Measurements from ENCODE around the gene TTLL4. TPM values are rescaled to one million over a fixed set of nuclear protein-coding genes. Genes with fewer than 3 reads are reported as not detected.

TTLL4 gene
- total and polyA plus RNA-seq, 7 experiments from 2014 or later, result 3.6 to 35.8 (median 20.8) TPM

- no peaks in the 10 kb centered on the region for H3K27me3 Mint-ChIP-seq
- H3K4me1 Mint-ChIP-seq, result peaks cover 7 to 26% (median 20%) of the 10 kb centered on the region in 7 donors
- Histone ChIP-seq H3K27ac (ENCODE audit: low read depth, low read length) (no peak overlapping the region), H3K4me3 (ENCODE audit: low read length) (no peak overlapping the region), H3K4me1 (ENCODE audit: control insufficient read depth in 2 of 2, insufficient read depth in 2 of 2, low read length in 2 of 2) (no peaks in the 10 kb centered on the region), H3K36me3 (ENCODE audit: control insufficient read depth in 2 of 3, insufficient read depth in 3 of 3, low read length in 3 of 3) (no peaks in the 10 kb centered on the region), H3K27me3 (ENCODE audit: control insufficient read depth in 2 of 2, insufficient read depth in 2 of 2, low read length in 2 of 2) (no peaks in the 10 kb centered on the region), H3K9me3 (ENCODE audit: control insufficient read depth in 2 of 3, low read length in 3 of 3) (peaks cover 0 to 6% (median 0%) of the 10 kb centered on the region in 3 experiments)
- peaks cover 8 to 27% (median 25%) of the 10 kb centered on the region in 5 donors for H3K36me3 Mint-ChIP-seq
- no peak for DNase-seq
- intact Hi-C loops (cut with micrococcal nuclease), result no loop called here
- ChIA-PET POLR2A (interaction anchor here (0.5 kb wide), 1 partner anchor 204 kb away, joined by 3 read pairs; no protein-coding TSS in a partner anchor), CTCF (interaction anchor here (1.5 to 1.7 kb wide), 2 partner anchors 13 to 36 kb away, joined by 3 to 4 read pairs; partner anchors contain the start of gene TTLL4)
- peaks cover 2 to 29% (median 8%) of the 10 kb centered on the region in 11 donors for H3K9me3 Mint-ChIP-seq
- H3K4me3 Mint-ChIP-seq, result no peak overlapping the region
- no peak for ATAC-seq
- peak overlapping the region in 5 of 9 donors; percentile 6 to 55 (median 28) for H3K27ac Mint-ChIP-seq
These were observed 12.5 kb downstream of the TTLL4 start for GRCh38 chr2:218722876-218723785.

GRCh38 chr2:218726004-218726574, 15.5 kb downstream of the TTLL4 start:
- ChIA-PET POLR2A (no interaction called here), CTCF (interaction anchor here (0.7 kb wide), 1 partner anchor 11 kb away, joined by 3 read pairs; no protein-coding TSS in a partner anchor)
- no peak for ATAC-seq
- no peak for DNase-seq
- Histone ChIP-seq H3K27ac (ENCODE audit: low read depth, low read length) (no peak overlapping the region), H3K36me3 (ENCODE audit: control insufficient read depth in 2 of 3, insufficient read depth in 3 of 3, low read length in 3 of 3) (no peaks in the 10 kb centered on the region), H3K27me3 (ENCODE audit: control insufficient read depth in 2 of 2, insufficient read depth in 2 of 2, low read length in 2 of 2) (no peaks in the 10 kb centered on the region), H3K4me3 (ENCODE audit: low read length) (no peak overlapping the region), H3K4me1 (ENCODE audit: control insufficient read depth in 2 of 2, insufficient read depth in 2 of 2, low read length in 2 of 2) (no peaks in the 10 kb centered on the region), H3K9me3 (ENCODE audit: control insufficient read depth in 2 of 3, low read length in 3 of 3) (peaks cover 0 to 6% (median 0%) of the 10 kb centered on the region in 3 experiments)
- H3K4me1 Mint-ChIP-seq, result peaks cover 4 to 26% (median 15%) of the 10 kb centered on the region in 7 donors
- H3K27ac Mint-ChIP-seq, result no peak overlapping the region
- peaks cover 8 to 33% (median 26%) of the 10 kb centered on the region in 5 donors for H3K36me3 Mint-ChIP-seq
- no peaks in the 10 kb centered on the region for H3K27me3 Mint-ChIP-seq
- H3K9me3 Mint-ChIP-seq, result peaks cover 2 to 29% (median 8%) of the 10 kb centered on the region in 11 donors
- H3K4me3 Mint-ChIP-seq, result no peak overlapping the region
- intact Hi-C loops (cut with micrococcal nuclease), result no loop called here

GRCh38 chr2:218727502-218728165, 17.0 kb downstream of the TTLL4 start:
- H3K9me3 Mint-ChIP-seq, result peaks cover 2 to 29% (median 8%) of the 10 kb centered on the region in 11 donors
- H3K4me3 Mint-ChIP-seq, result no peak overlapping the region
- peak overlapping the region in 1 of 9 donors; percentile 43 for H3K27ac Mint-ChIP-seq
- peaks cover 0 to 6% (median 0%) of the 10 kb centered on the region in 3 experiments for H3K9me3 ChIP-seq (ENCODE audit: control insufficient read depth in 2 of 3, low read length in 3 of 3)
- ATAC-seq (peak; percentile 41), DNase-seq (no peak)
- ChIA-PET CTCF (no interaction called here), POLR2A (interaction anchor here (0.5 kb wide), 1 partner anchor 525 kb away, joined by 3 read pairs; the partner anchor contains the start of gene TUBA4B)
- H3K27me3 ChIP-seq (ENCODE audit: control insufficient read depth in 2 of 2, insufficient read depth in 2 of 2, low read length in 2 of 2), result no peaks in the 10 kb centered on the region
- H3K27me3 Mint-ChIP-seq, result no peaks in the 10 kb centered on the region
- no peaks in the 10 kb centered on the region for H3K4me1 ChIP-seq (ENCODE audit: control insufficient read depth in 2 of 2, insufficient read depth in 2 of 2, low read length in 2 of 2)
- peaks cover 8 to 39% (median 26%) of the 10 kb centered on the region in 5 donors for H3K36me3 Mint-ChIP-seq
- H3K4me3 ChIP-seq (ENCODE audit: low read length), result no peak overlapping the region
- intact Hi-C loops (cut with micrococcal nuclease), result loop anchor here in 1 of 2 donors (1.0 to 2.0 kb wide), 2 partner anchors 17 to 120 kb away; partner anchors contain the start of gene TTLL4
- no peak overlapping the region for H3K27ac ChIP-seq (ENCODE audit: low read depth, low read length)
- peaks cover 10 to 24% (median 18%) of the 10 kb centered on the region in 7 donors for H3K4me1 Mint-ChIP-seq
- H3K36me3 ChIP-seq (ENCODE audit: control insufficient read depth in 2 of 3, insufficient read depth in 3 of 3, low read length in 3 of 3), result no peaks in the 10 kb centered on the region

- intact Hi-C loops (cut with micrococcal nuclease), result loop anchor here in 1 of 2 donors (2.0 kb wide), 1 partner anchor 19 kb away; the partner anchor contains the start of gene TTLL4
- CTCF ChIA-PET, result no interaction called here
These were observed 19.0 kb downstream of the TTLL4 start for GRCh38 chr2:218729640-218730039.

GRCh38 chr2:218732052-218732760, 21.6 kb downstream of the TTLL4 start:
- no peaks in the 10 kb centered on the region for H3K4me1 ChIP-seq (ENCODE audit: control insufficient read depth in 2 of 2, insufficient read depth in 2 of 2, low read length in 2 of 2)
- intact Hi-C loops (cut with micrococcal nuclease), result no loop called here
- no peak for DNase-seq
- ATAC-seq, result no peak
- H3K27ac ChIP-seq (ENCODE audit: low read depth, low read length), result no peak overlapping the region
- CTCF ChIA-PET, result no interaction called here
- POLR2A ChIA-PET, result no interaction called here
- H3K27me3 ChIP-seq (ENCODE audit: control insufficient read depth in 2 of 2, insufficient read depth in 2 of 2, low read length in 2 of 2), result no peaks in the 10 kb centered on the region
- H3K36me3 ChIP-seq (ENCODE audit: control insufficient read depth in 2 of 3, insufficient read depth in 3 of 3, low read length in 3 of 3), result peaks cover 0 to under 1% (median 0%) of the 10 kb centered on the region in 3 experiments
- peaks cover 3 to 39% (median 27%) of the 10 kb centered on the region in 5 donors for H3K36me3 Mint-ChIP-seq
- no peaks in the 10 kb centered on the region for H3K27me3 Mint-ChIP-seq
- no peak overlapping the region for H3K27ac Mint-ChIP-seq
- H3K9me3 ChIP-seq (ENCODE audit: control insufficient read depth in 2 of 3, low read length in 3 of 3), result no peaks in the 10 kb centered on the region
- peaks cover 0 to 7% (median 3%) of the 10 kb centered on the region in 11 donors for H3K9me3 Mint-ChIP-seq
- no peak overlapping the region for H3K4me3 Mint-ChIP-seq
- peaks cover 10 to 32% (median 19%) of the 10 kb centered on the region in 7 donors for H3K4me1 Mint-ChIP-seq
- H3K4me3 ChIP-seq (ENCODE audit: low read length), result no peak overlapping the region

More at GRCh38 chr2:218729640-218730039, 19.0 kb downstream of the TTLL4 start:
- Mint-ChIP-seq H3K36me3 (peaks cover 12 to 47% (median 38%) of the 10 kb centered on the region in 5 donors), H3K4me1 (peaks cover 10 to 32% (median 19%) of the 10 kb centered on the region in 7 donors), H3K4me3 (no peak overlapping the region), H3K9me3 (peaks cover 2 to 29% (median 11%) of the 10 kb centered on the region in 11 donors), H3K27ac (no peak overlapping the region), H3K27me3 (no peaks in the 10 kb centered on the region)
- Histone ChIP-seq H3K4me1 (ENCODE audit: control insufficient read depth in 2 of 2, insufficient read depth in 2 of 2, low read length in 2 of 2) (no peaks in the 10 kb centered on the region), H3K4me3 (ENCODE audit: low read length) (no peak overlapping the region), H3K27me3 (ENCODE audit: control insufficient read depth in 2 of 2, insufficient read depth in 2 of 2, low read length in 2 of 2) (no peaks in the 10 kb centered on the region), H3K9me3 (ENCODE audit: control insufficient read depth in 2 of 3, low read length in 3 of 3) (peaks cover 0 to 6% (median 0%) of the 10 kb centered on the region in 3 experiments), H3K27ac (ENCODE audit: low read depth, low read length) (no peak overlapping the region), H3K36me3 (ENCODE audit: control insufficient read depth in 2 of 3, insufficient read depth in 3 of 3, low read length in 3 of 3) (no peaks in the 10 kb centered on the region)
- ATAC-seq, result no peak
- POLR2A ChIA-PET, result no interaction called here
- DNase-seq, result no peak

- Mint-ChIP-seq H3K36me3 (peaks cover 3 to 42% (median 26%) of the 10 kb centered on the region in 5 donors), H3K27me3 (no peaks in the 10 kb centered on the region), H3K4me1 (peaks cover 10 to 32% (median 19%) of the 10 kb centered on the region in 7 donors), H3K27ac (peak overlapping the region in 2 of 9 donors; percentile 46 to 84), H3K4me3 (no peak overlapping the region), H3K9me3 (peaks cover 0 to 4% (median 1%) of the 10 kb centered on the region in 11 donors)
- Histone ChIP-seq H3K27me3 (ENCODE audit: control insufficient read depth in 2 of 2, insufficient read depth in 2 of 2, low read length in 2 of 2) (no peaks in the 10 kb centered on the region), H3K9me3 (ENCODE audit: control insufficient read depth in 2 of 3, low read length in 3 of 3) (no peaks in the 10 kb centered on the region), H3K4me1 (ENCODE audit: control insufficient read depth in 2 of 2, insufficient read depth in 2 of 2, low read length in 2 of 2) (no peaks in the 10 kb centered on the region), H3K27ac (ENCODE audit: low read depth, low read length) (no peak overlapping the region), H3K36me3 (ENCODE audit: control insufficient read depth in 2 of 3, insufficient read depth in 3 of 3, low read length in 3 of 3) (peaks cover 1 to 6% (median 5%) of the 10 kb centered on the region in 3 experiments), H3K4me3 (ENCODE audit: low read length) (no peak overlapping the region)
- DNase-seq (no peak), ATAC-seq (no peak)
- CTCF ChIA-PET, result no interaction called here
- POLR2A ChIA-PET, result no interaction called here
- intact Hi-C loops (cut with micrococcal nuclease), result no loop called here
These were observed 22.1 kb downstream of the TTLL4 start for GRCh38 chr2:218732761-218733158.
